ENCODE results near the gene GMEB2.

GRCh38 chr20:63539092-63539430 lies 87.8 kb downstream of the GMEB2 start:
- TF ChIP-seq, protein P1, sequence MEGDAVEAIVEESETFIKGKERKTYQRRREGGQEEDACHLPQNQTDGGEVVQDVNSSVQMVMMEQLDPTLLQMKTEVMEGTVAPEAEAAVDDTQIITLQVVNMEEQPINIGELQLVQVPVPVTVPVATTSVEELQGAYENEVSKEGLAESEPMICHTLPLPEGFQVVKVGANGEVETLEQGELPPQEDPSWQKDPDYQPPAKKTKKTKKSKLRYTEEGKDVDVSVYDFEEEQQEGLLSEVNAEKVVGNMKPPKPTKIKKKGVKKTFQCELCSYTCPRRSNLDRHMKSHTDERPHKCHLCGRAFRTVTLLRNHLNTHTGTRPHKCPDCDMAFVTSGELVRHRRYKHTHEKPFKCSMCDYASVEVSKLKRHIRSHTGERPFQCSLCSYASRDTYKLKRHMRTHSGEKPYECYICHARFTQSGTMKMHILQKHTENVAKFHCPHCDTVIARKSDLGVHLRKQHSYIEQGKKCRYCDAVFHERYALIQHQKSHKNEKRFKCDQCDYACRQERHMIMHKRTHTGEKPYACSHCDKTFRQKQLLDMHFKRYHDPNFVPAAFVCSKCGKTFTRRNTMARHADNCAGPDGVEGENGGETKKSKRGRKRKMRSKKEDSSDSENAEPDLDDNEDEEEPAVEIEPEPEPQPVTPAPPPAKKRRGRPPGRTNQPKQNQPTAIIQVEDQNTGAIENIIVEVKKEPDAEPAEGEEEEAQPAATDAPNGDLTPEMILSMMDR (IDR thresholded peaks at IDR 0.05), result no peak
- no peak for TF ChIP-seq POLR2A (IDR thresholded peaks at IDR 0.05)

All from right lobe of liver (tissue), 4 donors.